IMR-90 (cell line): ENCODE measurements around the gene SSBP3. TPM values are rescaled to one million over a fixed set of nuclear protein-coding genes. Genes with fewer than 3 reads are reported as not detected.

Experiments used
- ATAC-seq: fragments of 200-7000 bp; cut with Tn5 transposase; 2 replicates; pipeline ENCODE4 v1.9.1; 2020; ENCODE audit warnings: low read depth, mild to moderate bottlenecking, moderate library complexity
- BruUV-seq: library from RNA; stranded (reverse); fragments of 400-500 nt; replicated peaks from 2 replicates; lab custom pipeline; 2021; lab: Mats Ljungman, UMichigan
- CTCF ChIA-PET: fragments of 300-600 bp; formaldehyde crosslinking; extraction: SDS; loops from one replicate; lab custom pipeline; 2021; ENCODE audit warnings: antibody characterized with exemption; lab: Yijun Ruan, JAX
- POLR2A ChIA-PET: fragments of 300-600 bp; sonication (Branson Sonifier 250); formaldehyde crosslinking; loops from one replicate; lab custom pipeline; 2022; ENCODE audit warnings: antibody characterized with exemption; ENCODE audit not compliant: unreplicated experiment; lab: Charles Lee
- DNase-seq: peaks from one replicate; pipeline ENCODE4 v3.0.0; 2013
- H2AFZ ChIP-seq: replicated peaks from 2 replicates; pipeline ENCODE3; 2013; ENCODE audit warnings: low read length, mild to moderate bottlenecking; ENCODE audit not compliant: poor library complexity
- H2AK5ac ChIP-seq: 2 replicates; pipeline ENCODE4 v1.6.1; 2013; ENCODE audit warnings: low read depth, low read length, inconsistent platforms
- H2AK9ac ChIP-seq: replicated peaks from 2 replicates; pipeline ENCODE3; 2013; ENCODE audit warnings: mild to moderate bottlenecking, low read depth, low read length, moderate library complexity; ENCODE audit not compliant: poor library complexity
- H2BK120ac ChIP-seq: 2 replicates; pipeline ENCODE4 v1.6.1; 2013; ENCODE audit warnings: low read depth, low read length, inconsistent platforms
- H2BK15ac ChIP-seq: 3 replicates; pipeline ENCODE4 v1.6.1; 2013; ENCODE audit warnings: low read depth, low read length, inconsistent platforms
- H2BK20ac ChIP-seq: 2 replicates; pipeline ENCODE4 v1.6.1; 2013; ENCODE audit warnings: low read depth, mild to moderate bottlenecking, inconsistent platforms, low read length, moderate library complexity
- H2BK5ac ChIP-seq: 2 replicates; pipeline ENCODE4 v1.6.1; 2013; ENCODE audit warnings: mild to moderate bottlenecking, low read depth, low read length, inconsistent platforms; ENCODE audit not compliant: poor library complexity, severe bottlenecking
- H3K14ac ChIP-seq: replicated peaks from 2 replicates; pipeline ENCODE4 v1.6.1; 2013; ENCODE audit warnings: low read depth, low read length, inconsistent platforms
- H3K18ac ChIP-seq: 2 replicates; pipeline ENCODE4 v1.6.1; 2013; ENCODE audit warnings: low read depth, low read length, control low read depth
- H3K23ac ChIP-seq: 2 replicates; pipeline ENCODE4 v1.6.1; 2013; ENCODE audit warnings: low read depth, low read length, inconsistent platforms
- H3K27ac ChIP-seq: 2 replicates; pipeline ENCODE4 v1.5.1; 2013; ENCODE audit warnings: mild to moderate bottlenecking, control low read depth, low read length; ENCODE audit not compliant: insufficient read depth
- H3K27me3 ChIP-seq: 2 replicates; pipeline ENCODE4 v1.6.1; 2013; ENCODE audit warnings: low read length; ENCODE audit not compliant: control insufficient read depth, insufficient read depth
- H3K36me3 ChIP-seq: 2 replicates; pipeline ENCODE4 v1.6.1; 2013; ENCODE audit warnings: low read length, mixed read lengths; ENCODE audit not compliant: control insufficient read depth, insufficient read depth
- H3K4ac ChIP-seq: 2 replicates; pipeline ENCODE4 v1.6.1; 2013; ENCODE audit warnings: low read depth, low read length, inconsistent platforms
- H3K4me1 ChIP-seq: 2 replicates; pipeline ENCODE4 v1.6.1; 2013; ENCODE audit warnings: low read length, mixed read lengths; ENCODE audit not compliant: control insufficient read depth, insufficient read depth
- H3K4me2 ChIP-seq: 2 replicates; pipeline ENCODE4 v1.6.1; 2013; ENCODE audit warnings: low read depth, mild to moderate bottlenecking, control low read depth, low read length, moderate library complexity
- H3K4me3 ChIP-seq: 2 replicates; pipeline ENCODE4 v1.5.1; 2013; ENCODE audit warnings: low read depth, mild to moderate bottlenecking, control low read depth, low read length, moderate library complexity; ENCODE audit not compliant: insufficient read depth
- H3K56ac ChIP-seq: 2 replicates; pipeline ENCODE4 v1.6.1; 2013; ENCODE audit warnings: low read length, inconsistent platforms; ENCODE audit not compliant: insufficient read depth; ENCODE audit errors: extremely low read depth
- H3K79me1 ChIP-seq, 2 experiments: 2 replicates each; pipeline ENCODE4 v1.6.1; 2013; ENCODE audit warnings: low read length in 2 of 2, inconsistent platforms in 1 of 2, low read depth in 1 of 2
- H3K9ac ChIP-seq: 2 replicates; pipeline ENCODE4 v1.6.1; 2013; ENCODE audit warnings: low read depth, low read length, control low read depth
- H3K9me1 ChIP-seq: 2 replicates; pipeline ENCODE4 v1.6.1; 2013; ENCODE audit warnings: low read length, inconsistent platforms; ENCODE audit not compliant: insufficient read depth
- H3K9me3 ChIP-seq: 2 replicates; pipeline ENCODE4 v1.6.1; 2013; ENCODE audit warnings: low read length; ENCODE audit not compliant: control insufficient read depth, insufficient read depth
- H4K20me1 ChIP-seq: 2 replicates; pipeline ENCODE4 v1.6.1; 2013; ENCODE audit warnings: low read length, inconsistent platforms; ENCODE audit not compliant: insufficient read depth
- H4K5ac ChIP-seq: 2 replicates; pipeline ENCODE4 v1.6.1; 2013; ENCODE audit warnings: mild to moderate bottlenecking, low read depth, low read length, control low read depth
- H4K8ac ChIP-seq, 2 experiments: 2 replicates each; pipeline ENCODE4 v1.6.1; 2013; ENCODE audit warnings: low read depth in 2 of 2, low read length in 2 of 2, control low read depth in 1 of 2, inconsistent platforms in 1 of 2
- H4K91ac ChIP-seq: 2 replicates; pipeline ENCODE4 v1.6.1; 2013; ENCODE audit warnings: low read depth, low read length, inconsistent platforms; ENCODE audit not compliant: insufficient read depth
- CEBPB ChIP-seq: IDR thresholded peaks from 2 replicates; pipeline ENCODE4 v1.6.1; 2012; ENCODE audit warnings: low read depth, low read length, improper control_type of control experiment
- CHD1 ChIP-seq: IDR thresholded peaks from 2 replicates; pipeline ENCODE4 v1.6.1; 2012; ENCODE audit warnings: low read depth, low read length, improper control_type of control experiment
- CTCF ChIP-seq: conservative IDR thresholded peaks from 2 replicates; pipeline ENCODE4 v1.5.1; 2012; ENCODE audit warnings: mild to moderate bottlenecking, low read depth, low read length, improper control_type of control experiment
- ELK1 ChIP-seq: fragments of 150-350 bp; IDR thresholded peaks from 2 replicates; pipeline ENCODE4 v1.6.1; 2016; ENCODE audit warnings: low read depth, mild to moderate bottlenecking, low read length, moderate library complexity, borderline replicate concordance
- MXI1 ChIP-seq: IDR thresholded peaks from 2 replicates; pipeline ENCODE4 v1.6.1; 2012; ENCODE audit warnings: low read depth, mild to moderate bottlenecking, low read length, moderate library complexity, borderline replicate concordance
- NFE2L2 ChIP-seq: fragments of 150-350 bp; IDR thresholded peaks from 2 replicates; pipeline ENCODE4 v1.6.1; 2016; ENCODE audit warnings: low read depth, mild to moderate bottlenecking, low read length
- POLR2A ChIP-seq: IDR thresholded peaks from 2 replicates; pipeline ENCODE4 v1.6.1; 2012; ENCODE audit warnings: mild to moderate bottlenecking, low read depth, low read length
- RAD21 ChIP-seq: IDR thresholded peaks from 2 replicates; pipeline ENCODE4 v1.6.1; 2012; ENCODE audit warnings: low read length, improper control_type of control experiment
- RCOR1 ChIP-seq: IDR thresholded peaks from 2 replicates; pipeline ENCODE4 v1.6.1; 2012; ENCODE audit warnings: mild to moderate bottlenecking, low read length, improper control_type of control experiment; ENCODE audit not compliant: insufficient replicate concordance
- RFX5 ChIP-seq: IDR thresholded peaks from 2 replicates; pipeline ENCODE4 v1.8.0; 2012; ENCODE audit warnings: low read depth, mild to moderate bottlenecking, low read length, moderate library complexity
- SMC3 ChIP-seq: fragments of 150-350 bp; IDR thresholded peaks from 2 replicates; pipeline ENCODE4 v1.6.1; 2016; ENCODE audit warnings: low read depth, mild to moderate bottlenecking, antibody characterized with exemption, low read length, moderate library complexity
- WGBS, 2 experiments: methylation state at CpG; one replicate each; pipeline versions ENCODE4 v1.1.5 to v1.1.7; 2013; ENCODE audit warnings: missing lambda C conversion rate in 2 of 2; ENCODE audit not compliant: insufficient read length in 1 of 2; ENCODE audit errors: extremely low coverage in 2 of 2; 5-methylcytosine and 5-hydroxymethylcytosine counted together
- dilution Hi-C: fragments of 300-500 bp; cut with HindIII; formaldehyde crosslinking; loops from one replicate; pipeline ENCODE4 v1.14.3; 2018; ENCODE audit warnings: low sequenced_read_pairs; ENCODE audit not compliant: unreplicated experiment
- in situ Hi-C: fragments of 300-500 bp; cut with MboI; formaldehyde crosslinking; loops from 3 replicates; pipeline ENCODE4 v1.14.3; 2019; ENCODE audit warnings: low sequenced_read_pairs, inconsistent platforms, mixed read lengths
- intact Hi-C: fragments of 100-400 bp; cut with micrococcal nuclease; formaldehyde crosslinking; loops from 2 replicates; pipeline ENCODE4 v1.10.0; 2022
- polyA plus RNA-seq, 3 experiments: library from polyadenylated mRNA; depleted of rRNA; stranded (reverse); fragments of >200 nt; gene quantifications; 2 replicates each; pipeline ENCODE4 v1.2.3, GENCODE V29; 2012; ENCODE audit warnings: low replicate concordance in 1 of 3
- total RNA-seq: library from RNA; depleted of rRNA; stranded (reverse); fragments of >200 nt; gene quantifications from 2 replicates; pipeline ENCODE4 v1.2.3, GENCODE V29; 2012

Gene SSBP3
- total and polyA plus RNA-seq, 2 of the 4 experiments (the other 2 are of a cell fraction), result 10.9 to 39.6 TPM

GRCh38 chr1:54415533-54415932 is 9.3 kb upstream of the SSBP3 start:
- H4K20me1 ChIP-seq, result no peaks in the 10 kb centered on the region
- H4K8ac ChIP-seq, result no peak overlapping the region
- no peak overlapping the region for H2BK5ac ChIP-seq
- H3K4me3 ChIP-seq, result no peak overlapping the region
- no peaks in the 10 kb centered on the region for H3K9me3 ChIP-seq
- dilution Hi-C loops, result no loop called here
- in situ Hi-C loops, result no loop called here
- H4K5ac ChIP-seq, result no peak overlapping the region
- H2BK15ac ChIP-seq, result no peak overlapping the region
- H3K4ac ChIP-seq, result no peak overlapping the region
- DNase-seq, result no peak
- no peak for TF ChIP-seq POLR2A
- TF ChIP-seq CTCF, result no peak
- TF ChIP-seq ELK1, result no peak
- no peak for TF ChIP-seq RFX5
- no peak for TF ChIP-seq SMC3
- TF ChIP-seq NFE2L2, result no peak
- TF ChIP-seq MXI1, result no peak
- TF ChIP-seq RCOR1, result no peak
- no peak for TF ChIP-seq CHD1
- no peak for TF ChIP-seq CEBPB
- no peak for TF ChIP-seq RAD21
- H3K9me1 ChIP-seq, result no peaks in the 10 kb centered on the region
- no peak overlapping the region for H3K9ac ChIP-seq
- H3K23ac ChIP-seq, result no peak overlapping the region
- H3K56ac ChIP-seq, result no peak overlapping the region
- BruUV-seq, result no TSS peak
- no peak overlapping the region for H2AFZ ChIP-seq
- H3K36me3 ChIP-seq, result no peaks in the 10 kb centered on the region
- H3K18ac ChIP-seq, result no peak overlapping the region
- ChIA-PET POLR2A (no interaction called here), CTCF (interaction anchor here (0.5 kb wide), 1 partner anchor 71 kb away, joined by 3 read pairs; no protein-coding TSS in a partner anchor)
- H2BK120ac ChIP-seq, result no peak overlapping the region
- peaks cover 23% of the 10 kb centered on the region for H3K27me3 ChIP-seq
- no peak overlapping the region for H2AK9ac ChIP-seq
- intact Hi-C loops, result no loop called here
- WGBS, 2 experiments, result no CpG with 5 or more reads among the region's 3 CpGs
- no peak overlapping the region for H4K91ac ChIP-seq
- H3K14ac ChIP-seq, result no peak overlapping the region
- H3K79me1 ChIP-seq, result no peaks in the 10 kb centered on the region
- ATAC-seq, result no peak
- H2AK5ac ChIP-seq, result no peak overlapping the region
- no peaks in the 10 kb centered on the region; the same call in 1 of the 2 replicates for H3K4me1 ChIP-seq
- no peak overlapping the region for H3K4me2 ChIP-seq
- H2BK20ac ChIP-seq, result no peak overlapping the region
- no peak overlapping the region for H3K27ac ChIP-seq
